Ovary (tissue), 3 donors: ENCODE results near the gene INVS.

ENCODE experiments used
- CTCF ChIP-seq, 3 donors: fragments of 450-650 bp in 2 of 3; fragments of 200-600 bp in 1 of 3; IDR thresholded peaks; one replicate each; pipeline versions ENCODE4 v1.5.1 to v1.8.0; 2016 to 2022; ENCODE audit warnings: antibody characterized with exemption in 3 of 3, mild to moderate bottlenecking in 1 of 3
- POLR2A ChIP-seq: fragments of 450-650 bp; IDR thresholded peaks from one replicate; pipeline ENCODE4 v1.6.1; 2017; ENCODE audit warnings: antibody characterized with exemption, mild to moderate bottlenecking, moderate library complexity
- donor health status: DM: no; HTN: no; CAD: no.

DNA sequence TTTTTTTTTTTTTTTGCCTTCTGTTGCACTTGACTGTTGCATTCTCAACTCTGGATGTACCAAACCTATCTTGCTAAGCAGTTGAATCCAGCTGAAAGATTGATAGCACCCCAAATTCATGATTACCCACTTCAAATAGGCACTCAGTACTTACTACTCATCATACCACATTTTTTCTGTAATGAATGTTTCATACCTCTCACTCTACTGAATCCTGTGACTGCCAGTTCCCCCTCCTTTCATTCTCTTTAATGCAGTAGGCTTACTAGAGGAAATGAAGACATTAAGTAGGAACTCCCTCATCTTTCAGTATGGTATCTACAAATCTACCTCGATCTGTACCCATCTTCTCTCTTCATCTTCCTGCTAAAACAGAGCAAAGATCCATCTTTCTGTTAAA, 6.8 kb downstream of the INVS start:
- TF ChIP-seq POLR2A, result no peak
- no peak for TF ChIP-seq CTCF (IDR thresholded peaks at IDR 0.05)
